GM12878 (cell line): ENCODE data around the gene TSSC4. TPM values are rescaled to one million over a fixed set of nuclear protein-coding genes. Genes with fewer than 3 reads are reported as not detected.

ENCODE experiments used
- ATAC-seq: fragments of 200-7000 bp; cut with Tn5 transposase; 3 replicates; pipeline ENCODE4 v1.9.1; 2020; ENCODE audit warnings: mild to moderate bottlenecking, moderate library complexity
- BruUV-seq: library from RNA; stranded (reverse); fragments of 400-500 nt; replicated peaks from 2 replicates; lab custom pipeline; 2021; lab: Mats Ljungman, UMichigan
- CTCF ChIA-PET: fragments of 300-600 bp; sonication (Branson Sonifier 250); formaldehyde crosslinking; extraction: SDS; loops from one replicate; lab custom pipeline; 2021; ENCODE audit warnings: inconsistent platforms; lab: Yijun Ruan, JAX
- POLR2A ChIA-PET: fragments of 350-600 bp; formaldehyde crosslinking; extraction: SDS; loops from one replicate; lab custom pipeline; 2021; ENCODE audit warnings: inconsistent platforms; lab: Charles Lee
- RAD21 ChIA-PET: fragments of 300-600 bp; sonication (Branson Sonifier 250); formaldehyde crosslinking; loops from one replicate; lab custom pipeline; 2023; ENCODE audit warnings: antibody characterized with exemption; ENCODE audit not compliant: unreplicated experiment; lab: Charles Lee
- SMC1A ChIA-PET: fragments of 300-600 bp; sonication (Branson Sonifier 250); formaldehyde crosslinking; loops from one replicate; lab custom pipeline; 2023; ENCODE audit not compliant: unreplicated experiment, uncharacterized antibody; lab: Charles Lee
- DNase-seq: peaks from one replicate; pipeline ENCODE4 v3.0.0-alpha.2; 2011; ENCODE audit warnings: low read depth, low spot score
- FAIRE-seq: peaks from 3 replicates; lab custom pipeline; 2011; peaks lifted over from hg19 to GRCh38; lab: Jason Lieb, UNC
- H2AFZ ChIP-seq: 2 replicates; pipeline ENCODE4 v1.6.0; 2011; ENCODE audit warnings: low read depth, low read length, control low read depth; ENCODE audit not compliant: control insufficient read depth
- H3K27ac ChIP-seq: 2 replicates; pipeline ENCODE4 v1.5.1; 2011; ENCODE audit warnings: control low read depth; ENCODE audit not compliant: control insufficient read depth, insufficient read depth
- H3K27me3 ChIP-seq, 2 experiments: replicated peaks in 1 of 2; 2 replicates each; pipeline versions ENCODE4 v1.6.0 to v1.6.1; 2011; ENCODE audit warnings: low read length in 1 of 2; ENCODE audit not compliant: control insufficient read depth in 2 of 2, insufficient read depth in 2 of 2
- H3K36me3 ChIP-seq, 2 experiments: 2 replicates each; pipeline ENCODE4 v1.5.1; 2011; ENCODE audit warnings: low read length in 1 of 2; ENCODE audit not compliant: control insufficient read depth in 2 of 2, insufficient read depth in 2 of 2
- H3K4me1 ChIP-seq: 2 replicates; pipeline ENCODE4 v1.6.1; 2011; ENCODE audit warnings: mild to moderate bottlenecking, low read length, moderate library complexity, mixed read lengths; ENCODE audit not compliant: control insufficient read depth, insufficient read depth
- H3K4me2 ChIP-seq: 2 replicates; pipeline ENCODE4 v1.6.0; 2011; ENCODE audit warnings: control low read depth; ENCODE audit not compliant: control insufficient read depth, insufficient read depth
- H3K4me3 ChIP-seq: fragments of 200-600 bp; sonication (generic); 2 replicates; pipeline ENCODE4 v1.5.1; 2016
- H3K79me2 ChIP-seq: 2 replicates; pipeline ENCODE4 v1.6.0; 2011; ENCODE audit warnings: low read length; ENCODE audit not compliant: control insufficient read depth, insufficient read depth
- H3K9ac ChIP-seq: 2 replicates; pipeline ENCODE4 v1.8.0; 2011; ENCODE audit warnings: low read length, control low read depth, mixed read lengths; ENCODE audit not compliant: control insufficient read depth, insufficient read depth
- H3K9me3 ChIP-seq: replicated peaks from 3 replicates; pipeline ENCODE4 v1.5.1; 2011; ENCODE audit warnings: mild to moderate bottlenecking, low read length; ENCODE audit not compliant: control insufficient read depth, insufficient read depth
- H4K20me1 ChIP-seq: 2 replicates; pipeline ENCODE4 v1.6.0; 2011; ENCODE audit not compliant: control insufficient read depth, insufficient read depth
- CUX1 ChIP-seq: IDR thresholded peaks from 2 replicates; pipeline ENCODE4 v1.6.1; 2012; ENCODE audit warnings: improper control_type of control experiment, low read depth, low read length; ENCODE audit not compliant: insufficient replicate concordance
- MLLT1 ChIP-seq: fragments of 450-650 bp; IDR thresholded peaks from 2 replicates; pipeline ENCODE4 v1.6.1; 2016; ENCODE audit warnings: mild to moderate bottlenecking
- RAD21 ChIP-seq: IDR thresholded peaks from 2 replicates; pipeline ENCODE4 v1.6.1; 2011; ENCODE audit warnings: mild to moderate bottlenecking, low read depth, low read length, moderate library complexity; ENCODE audit not compliant: insufficient read depth
- SIX5 ChIP-seq: IDR thresholded peaks from 2 replicates; pipeline ENCODE4 v1.6.1; 2011; ENCODE audit warnings: mild to moderate bottlenecking, low read depth, low read length, moderate library complexity; ENCODE audit not compliant: severe bottlenecking
- SREBF2 ChIP-seq: IDR thresholded peaks from 2 replicates; pipeline ENCODE4 v1.6.1; 2012; ENCODE audit warnings: mild to moderate bottlenecking, low read length
- TCF12 ChIP-seq: IDR thresholded peaks from 2 replicates; pipeline ENCODE4 v1.6.1; 2011; ENCODE audit warnings: low read depth, mild to moderate bottlenecking, low read length
- TCF3 ChIP-seq: IDR thresholded peaks from 2 replicates; pipeline ENCODE4 v1.6.1; 2012; ENCODE audit warnings: low read depth, mild to moderate bottlenecking, low read length, borderline replicate concordance; ENCODE audit not compliant: insufficient read depth
- ZBTB40 ChIP-seq: fragments of 450-650 bp; IDR thresholded peaks from 2 replicates; pipeline ENCODE4 v1.6.1; 2016; ENCODE audit warnings: mild to moderate bottlenecking, moderate library complexity, borderline replicate concordance
- WGBS: methylation state at CpG from one replicate; pipeline ENCODE4 v1.1.6; 2016; ENCODE audit warnings: low lambda C conversion rate; ENCODE audit not compliant: insufficient replicate concordance, insufficient coverage; ENCODE audit errors: missing lambda C conversion rate; 5-methylcytosine and 5-hydroxymethylcytosine counted together
- in situ Hi-C: fragments of 300-500 bp; cut with MboI; formaldehyde crosslinking; loops from 9 replicates; pipeline ENCODE4 v1.14.3; 2018; ENCODE audit warnings: mixed read lengths
- intact Hi-C: fragments of 100-400 bp; cut with micrococcal nuclease; formaldehyde crosslinking; loops from one replicate; pipeline ENCODE4 v1.14.2; 2022; ENCODE audit not compliant: unreplicated experiment
- polyA plus RNA-seq, 11 experiments: library from polyadenylated mRNA; depleted of rRNA in 4 of 11; unstranded in 6 of 11; stranded (reverse) in 5 of 11; fragments of >200 nt; fragmentation: Nextera tagmentation in 4 of 11; fragmentation: Illumina TruSeq in 1 of 11; extraction: Ambion mirVana in 4 of 11; extraction: Trizol in 1 of 11; gene quantifications; 1 replicate in 1 of 11; 2 replicates in 10 of 11; pipeline versions ENCODE4 v1.2.1 to v1.2.3, GENCODE V29; 2011 to 2016; ENCODE audit warnings: inconsistent platforms in 2 of 11, missing spikeins in 2 of 11, low read depth in 1 of 11
- total RNA-seq, 4 experiments: library from RNA; depleted of rRNA in 3 of 4; stranded (reverse); fragments of >200 nt in 3 of 4; fragmentation: Illumina TruSeq in 1 of 4; extraction: Trizol in 1 of 4; gene quantifications; 2 replicates each; pipeline versions ENCODE4 v1.2.1 to v1.2.3, GENCODE V29; 2013 to 2021

TSSC4 gene
- total and polyA plus RNA-seq, 10 of the 15 experiments (the other 5 are each of a cell fraction or from before 2014, with no cell fraction given): 0.69 to 70.1 (median 25.7) TPM

- RAD21 ChIA-PET: interaction anchor here (7.3 kb wide), 1 partner anchor 120 kb away, joined by 187 read pairs; the partner anchor contains the start of genes C11orf21 and TSPAN32
- no peak overlapping the region for H3K4me2 ChIP-seq
- CTCF ChIA-PET: interaction anchor here (0.6 to 9.5 kb wide), 2 partner anchors 121 to 284 kb away, joined by 3 to 271 read pairs; partner anchors contain the start of genes C11orf21 and TSPAN32
- no peak overlapping the region for H2AFZ ChIP-seq
- no peaks in the 10 kb centered on the region for H3K4me1 ChIP-seq
- H3K9ac ChIP-seq: no peak overlapping the region
- H3K27me3 ChIP-seq: no peaks in the 10 kb centered on the region
- in situ Hi-C loops: no loop called here
- no peaks in the 10 kb centered on the region for H4K20me1 ChIP-seq
- no peak overlapping the region for H3K27ac ChIP-seq
- no TSS peak for BruUV-seq
- no peaks in the 10 kb centered on the region for H3K79me2 ChIP-seq
- no peaks in the 10 kb centered on the region for H3K9me3 ChIP-seq
- SMC1A ChIA-PET: interaction anchor here (0.7 kb wide), 1 partner anchor 13 kb away, joined by 3 read pairs; no protein-coding TSS in a partner anchor
- no peak overlapping the region for H3K4me3 ChIP-seq
- POLR2A ChIA-PET: no interaction called here
- DNase-seq (no peak), FAIRE-seq (no peak), ATAC-seq (no peak)
- intact Hi-C loops: loop anchor here (10.0 kb wide), 1 partner anchor 61 kb away; no protein-coding TSS in a partner anchor
- H3K36me3 ChIP-seq: no peaks in the 10 kb centered on the region
- 47% methylated on average over 26 of the region's 26 CpGs for WGBS
- TF ChIP-seq MLLT1 (no peak), RAD21 (no peak), TCF12 (no peak), SIX5 (no peak), CUX1 (no peak), ZBTB40 (no peak), SREBF2 (no peak), TCF3 (no peak)
Measured at GRCh38 chr11:2423157-2424025, 22.8 kb downstream of the TSSC4 start.
